K562 (cell line): ENCODE data around the gene NIPAL1. TPM values are rescaled to one million over a fixed set of nuclear protein-coding genes. Genes with fewer than 3 reads are reported as not detected.

Experiments
- ATAC-seq: fragments of 200-7000 bp; cut with Tn5 transposase; 3 replicates; pipeline ENCODE4 v1.9.1; 2020; ENCODE audit warnings: moderate library complexity
- BruUV-seq: library from RNA; stranded (reverse); fragments of 400-500 nt; replicated peaks from 2 replicates; lab custom pipeline; 2021; lab: Mats Ljungman, UMichigan
- CTCF ChIA-PET: fragments of 300-600 bp; formaldehyde crosslinking; extraction: SDS; loops from one replicate; lab custom pipeline; 2021; ENCODE audit warnings: low intra/inter-chr PET ratio; lab: Yijun Ruan, JAX
- POLR2A ChIA-PET: fragments of 300-600, 350-650 bp; sonication (Branson Sonifier 250); formaldehyde crosslinking; extraction: SDS; loops from one replicate; lab custom pipeline; 2021; ENCODE audit warnings: antibody characterized with exemption, inconsistent platforms; lab: Yijun Ruan, JAX
- DNase-seq, 4 experiments: peaks; one replicate each; pipeline versions ENCODE4 v3.0.0 to v3.0.0-alpha.2; 2011 to 2018; ENCODE audit warnings: low spot score in 3 of 4, mixed read lengths in 3 of 4; ENCODE audit errors: extremely low read depth in 1 of 4
- FAIRE-seq: peaks from 2 replicates; lab custom pipeline; 2011; peaks lifted over from hg19 to GRCh38; lab: Jason Lieb, UNC
- H2AFZ ChIP-seq: 2 replicates; pipeline ENCODE4 v1.6.0; 2011; ENCODE audit warnings: low read depth, low read length, control low read depth, inconsistent platforms
- H3K27ac ChIP-seq: fragments of 200-600 bp; 3 replicates; pipeline ENCODE4 v1.8.0; 2011; ENCODE audit warnings: low read depth, mild to moderate bottlenecking, control low read depth, inconsistent platforms, low read length, moderate library complexity, mixed read lengths; ENCODE audit errors: extremely low read depth
- H3K27me3 ChIP-seq, 2 experiments: fragments of 300-600 bp in 1 of 2; 2 replicates in 1 of 2; 3 replicates in 1 of 2; pipeline versions ENCODE4 v1.6.0 to v1.8.0; 2011; ENCODE audit warnings: inconsistent platforms in 2 of 2, low read length in 2 of 2, mild to moderate bottlenecking in 1 of 2, mixed read lengths in 1 of 2, moderate library complexity in 1 of 2; ENCODE audit not compliant: control insufficient read depth in 2 of 2, insufficient read depth in 2 of 2
- H3K36me3 ChIP-seq: fragments of 300-600 bp; 3 replicates; pipeline ENCODE4 v1.8.0; 2011; ENCODE audit warnings: mild to moderate bottlenecking, low read length, inconsistent platforms; ENCODE audit not compliant: control insufficient read depth, insufficient read depth
- H3K4me1 ChIP-seq, 2 experiments: fragments of 200-600 bp in 1 of 2; replicated peaks in 1 of 2; 2 replicates in 1 of 2; 3 replicates in 1 of 2; pipeline versions ENCODE4 v1.5.1 to v1.8.0; 2011; ENCODE audit warnings: inconsistent platforms in 2 of 2, low read length in 2 of 2, mild to moderate bottlenecking in 1 of 2, mixed read lengths in 1 of 2, moderate library complexity in 1 of 2; ENCODE audit not compliant: control insufficient read depth in 2 of 2, insufficient read depth in 2 of 2
- H3K4me2 ChIP-seq: 2 replicates; pipeline ENCODE4 v1.6.1; 2011; ENCODE audit warnings: low read length, control low read depth, inconsistent platforms, mixed read lengths; ENCODE audit not compliant: insufficient read depth
- H3K4me3 ChIP-seq: fragments of 200-600 bp; sonication (generic), shearing (Covaris generic); 2 replicates; pipeline ENCODE4 v1.5.1; 2016; ENCODE audit warnings: control low read depth, inconsistent platforms
- H3K79me2 ChIP-seq: fragments of 200-600 bp; 3 replicates; pipeline ENCODE4 v1.8.0; 2011; ENCODE audit warnings: low read length, inconsistent platforms; ENCODE audit not compliant: control insufficient read depth, insufficient read depth
- H3K9ac ChIP-seq, 2 experiments: 2 replicates each; pipeline versions ENCODE4 v1.6.0 to v1.6.1; 2011; ENCODE audit warnings: low read depth in 2 of 2, low read length in 2 of 2, control low read depth in 1 of 2, inconsistent platforms in 1 of 2, mild to moderate bottlenecking in 1 of 2, mixed read lengths in 1 of 2; ENCODE audit not compliant: insufficient read depth in 1 of 2
- H3K9me1 ChIP-seq: one replicate; pipeline ENCODE4 v1.6.0; 2011; ENCODE audit warnings: inconsistent platforms, mild to moderate bottlenecking, low read length, moderate library complexity; ENCODE audit not compliant: control insufficient read depth, insufficient read depth
- H3K9me3 ChIP-seq: replicated peaks from 2 replicates; pipeline ENCODE4 v1.5.1; 2011; ENCODE audit warnings: low read depth, low read length, inconsistent platforms; ENCODE audit not compliant: control insufficient read depth, insufficient read depth
- H4K20me1 ChIP-seq: replicated peaks from 2 replicates; pipeline ENCODE4 v1.6.1; 2011; ENCODE audit warnings: low read length, inconsistent platforms, mixed read lengths; ENCODE audit not compliant: control insufficient read depth, insufficient read depth
- BDP1 ChIP-seq: IDR thresholded peaks from 3 replicates; pipeline ENCODE4 v1.6.1; 2011; ENCODE audit not compliant: insufficient read length, insufficient read depth
- LARP7 ChIP-seq: fragments of 450-650 bp; IDR thresholded peaks from 2 replicates; pipeline ENCODE4 v1.6.1; 2016
- MEIS2 ChIP-seq: fragments of 450-650 bp; IDR thresholded peaks from 2 replicates; pipeline ENCODE4 v1.6.1; 2014; ENCODE audit warnings: mild to moderate bottlenecking; ENCODE audit not compliant: partially characterized antibody
- RBFOX2 ChIP-seq: fragments of 200-400 bp; formaldehyde crosslinking; IDR thresholded peaks from 2 replicates; pipeline ENCODE4 v1.6.1; 2017; ENCODE audit warnings: low read depth, mild to moderate bottlenecking, low read length, moderate library complexity
- TBL1XR1 ChIP-seq, 2 experiments: IDR thresholded peaks; 2 replicates each; pipeline ENCODE4 v1.6.1; 2012; ENCODE audit warnings: improper control_type of control experiment in 2 of 2, low read length in 2 of 2, mild to moderate bottlenecking in 1 of 2
- THAP12 ChIP-seq: fragments of 250-450 bp; sonication (Bioruptor Pico); IDR thresholded peaks from 2 replicates; pipeline ENCODE4 v1.9.0; 2021; ENCODE audit warnings: mild to moderate bottlenecking, inconsistent platforms
- WGBS: fragments of 100-300 bp; shearing (Covaris generic); methylation state at CpG from one replicate; pipeline ENCODE4 v1.1.6; 2016; ENCODE audit warnings: low coverage, mixed read lengths; ENCODE audit not compliant: insufficient coverage; ENCODE audit errors: missing lambda C conversion rate; 5-methylcytosine and 5-hydroxymethylcytosine counted together
- in situ Hi-C: fragments of 300-500 bp; cut with MboI; formaldehyde crosslinking; loops from 4 replicates; pipeline ENCODE4 v1.15.0; 2018; ENCODE audit warnings: inconsistent platforms, mixed read lengths
- intact Hi-C: fragments of 100-400 bp; cut with micrococcal nuclease; formaldehyde crosslinking; loops from 2 replicates; pipeline ENCODE4 v1.14.2; 2022
- polyA plus RNA-seq, 8 experiments: library from polyadenylated mRNA; depleted of rRNA in 4 of 8; stranded (reverse) in 5 of 8; unstranded in 3 of 8; fragments of >200 nt; fragmentation: Nextera tagmentation in 2 of 8; fragmentation: Illumina TruSeq in 1 of 8; extraction: Ambion mirVana in 2 of 8; extraction: Trizol in 1 of 8; gene quantifications; 2 replicates each; pipeline versions ENCODE4 v1.2.1 to v1.2.3, GENCODE V29; 2011 to 2014; ENCODE audit warnings: inconsistent platforms in 1 of 8, missing spikeins in 1 of 8
- total RNA-seq, 7 experiments: library from RNA; depleted of rRNA in 6 of 7; stranded (reverse); fragments of >200 nt in 6 of 7; fragmentation: Illumina TruSeq in 2 of 7; extraction: Trizol in 2 of 7; gene quantifications; 2 replicates each; pipeline versions ENCODE4 v1.2.1 to v1.2.3, GENCODE V29; 2011 to 2021; ENCODE audit warnings: low replicate concordance in 1 of 7

The NIPAL1 gene
- total and polyA plus RNA-seq, 9 of the 15 experiments (the other 6 are each of a cell fraction or from before 2014, with no cell fraction given), result 0.03 to 0.43 (median 0.25) TPM

- in situ Hi-C loops, result no loop called here
- H3K9ac ChIP-seq, result no peak overlapping the region
- CTCF ChIA-PET, result no interaction called here
Measured at GRCh38 chr4:47972181-47972580, 44.4 kb upstream of the NIPAL1 start.

More at GRCh38 chr4:47972181-47972580, 44.4 kb upstream of the NIPAL1 start:
- no TSS peak for BruUV-seq
- DNase-seq (no peak), ATAC-seq (no peak), FAIRE-seq (no peak)
- no peak overlapping the region for H3K4me2 ChIP-seq
- TF ChIP-seq LARP7, result no peak
- TF ChIP-seq TBL1XR1 (IDR thresholded peaks at IDR 0.05; ENCODE audit: low read length in 2 of 2), result no peak
- TF ChIP-seq RBFOX2, result no peak
- TF ChIP-seq MEIS2, result no peak
- no peak for TF ChIP-seq THAP12
- no peak for TF ChIP-seq BDP1
- H3K27ac ChIP-seq, result no peak overlapping the region
- no peaks in the 10 kb centered on the region for H3K79me2 ChIP-seq
- POLR2A ChIA-PET, result no interaction called here
- H3K36me3 ChIP-seq, result no peaks in the 10 kb centered on the region
- no peaks in the 10 kb centered on the region for H4K20me1 ChIP-seq
- 0% methylated on average over 1 of the region's 1 CpG for WGBS
- intact Hi-C loops, result no loop called here
- H3K9me3 ChIP-seq, result no peaks in the 10 kb centered on the region
- no peaks in the 10 kb centered on the region; a peak in 2 of 5 replicates for H3K27me3 ChIP-seq
- no peaks in the 10 kb centered on the region for H3K9me1 ChIP-seq
- no peak overlapping the region for H2AFZ ChIP-seq
- no peaks in the 10 kb centered on the region for H3K4me1 ChIP-seq
- no peak overlapping the region for H3K4me3 ChIP-seq
